B cell (primary cell): ENCODE measurements around the gene CLDN7. TPM values are rescaled to one million over a fixed set of nuclear protein-coding genes. Genes with fewer than 3 reads are reported as not detected.

Experiments used
- ATAC-seq: fragments of 200-7000 bp; cut with Tn5 transposase; one replicate; pipeline ENCODE4 v1.10.0; 2021; ENCODE audit warnings: low read depth, mild to moderate bottlenecking, moderate number of reproducible peaks, moderate library complexity
- CTCF ChIA-PET: fragments of 350-600 bp; sonication (Branson Sonifier 250); formaldehyde crosslinking; loops from one replicate; lab custom pipeline; 2021; ENCODE audit warnings: antibody characterized with exemption, inconsistent platforms; lab: Charles Lee
- POLR2A ChIA-PET: fragments of 350-600 bp; sonication (Branson Sonifier 250); formaldehyde crosslinking; loops from one replicate; lab custom pipeline; 2021; ENCODE audit warnings: antibody characterized with exemption; lab: Charles Lee
- DNase-seq: peaks from one replicate; pipeline ENCODE4 v3.0.0; 2013
- H2AFZ ChIP-seq: 2 replicates; pipeline ENCODE4 v1.6.1; 2012; ENCODE audit warnings: mild to moderate bottlenecking, low read depth, low read length; ENCODE audit not compliant: insufficient read depth, poor library complexity, severe bottlenecking
- H3K27ac ChIP-seq, 2 donors: 1 replicate in 1 of 2; 2 replicates in 1 of 2; pipeline ENCODE4 v1.5.1; 2012 to 2013; ENCODE audit warnings: low read length in 2 of 2, mild to moderate bottlenecking in 2 of 2, moderate library complexity in 1 of 2
- H3K27me3 ChIP-seq, 4 experiments: fragments of 200-600 bp in 1 of 4; sonication (generic) in 1 of 4; replicated peaks in 1 of 4; 1 replicate in 2 of 4; 2 replicates in 2 of 4; pipeline versions ENCODE4 v1.6.1 to v1.7.0; 2013 to 2016; ENCODE audit warnings: low read length in 3 of 4, mild to moderate bottlenecking in 2 of 4, mixed read lengths in 1 of 4, moderate library complexity in 1 of 4; ENCODE audit not compliant: insufficient read depth in 4 of 4, control insufficient read depth in 3 of 4; ENCODE audit errors: control extremely low read depth in 1 of 4
- H3K36me3 ChIP-seq, 2 experiments: replicated peaks in 1 of 2; 1 replicate in 1 of 2; 2 replicates in 1 of 2; pipeline versions ENCODE4 v1.6.1 to v1.7.1; 2013; ENCODE audit warnings: low read length in 1 of 2; ENCODE audit not compliant: insufficient read depth in 2 of 2, control insufficient read depth in 1 of 2; ENCODE audit errors: control extremely low read depth in 1 of 2, extremely low read depth in 1 of 2
- H3K4me1 ChIP-seq, 2 donors: fragments of 200-600 bp in 1 of 2; sonication (generic) in 1 of 2; 1 replicate in 1 of 2; 2 replicates in 1 of 2; pipeline versions ENCODE4 v1.5.1 to v1.6.1; 2013 to 2017; ENCODE audit warnings: low read length in 2 of 2; ENCODE audit not compliant: control insufficient read depth in 2 of 2, insufficient read depth in 2 of 2
- H3K4me2 ChIP-seq: replicated peaks from 2 replicates; pipeline ENCODE3; 2012; ENCODE audit warnings: mild to moderate bottlenecking, low read depth, low read length; ENCODE audit not compliant: poor library complexity, severe bottlenecking
- H3K4me3 ChIP-seq, 5 experiments: fragments of 200-600 bp in 1 of 5; sonication (generic) in 1 of 5; 1 replicate in 3 of 5; 2 replicates in 2 of 5; pipeline versions ENCODE4 v1.5.1 to v1.7.0; 2011 to 2016; ENCODE audit warnings: low read length in 4 of 5, mild to moderate bottlenecking in 4 of 5, low read depth in 2 of 5, control low read depth in 1 of 5, moderate library complexity in 1 of 5; ENCODE audit not compliant: insufficient read depth in 1 of 5; ENCODE audit errors: control extremely low read depth in 1 of 5, extremely low read depth in 1 of 5
- H3K79me2 ChIP-seq: fragments of 200-600 bp; sonication (generic); one replicate; pipeline ENCODE4 v1.6.0; 2016; ENCODE audit warnings: low read length; ENCODE audit not compliant: control insufficient read depth, insufficient read depth
- H3K9ac ChIP-seq: fragments of 200-600 bp; sonication (generic); 2 replicates; pipeline ENCODE4 v1.6.1; 2017; ENCODE audit warnings: mild to moderate bottlenecking, low read length, moderate library complexity
- H3K9me3 ChIP-seq, 3 donors: one replicate each; pipeline versions ENCODE4 v1.6.1 to v1.7.1; 2013; ENCODE audit warnings: low read length in 2 of 3; ENCODE audit not compliant: control insufficient read depth in 2 of 3, insufficient read depth in 1 of 3; ENCODE audit errors: control extremely low read depth in 1 of 3
- H4K20me1 ChIP-seq: 2 replicates; pipeline ENCODE4 v1.6.0; 2012; ENCODE audit warnings: mild to moderate bottlenecking, low read length; ENCODE audit not compliant: insufficient read depth, control insufficient read depth, poor library complexity, severe bottlenecking
- H3K27ac Mint-ChIP-seq: one replicate; pipeline ENCODE4 v1.8.0; 2021; ENCODE audit warnings: mixed read lengths
- H3K27me3 Mint-ChIP-seq: one replicate; pipeline ENCODE4 v1.8.0; 2021; ENCODE audit warnings: mixed read lengths
- H3K4me1 Mint-ChIP-seq: one replicate; pipeline ENCODE4 v1.8.0; 2021; ENCODE audit warnings: mixed read lengths
- H3K4me3 Mint-ChIP-seq: one replicate; pipeline ENCODE4 v1.8.0; 2021; ENCODE audit warnings: mixed read lengths
- H3K9me3 Mint-ChIP-seq: one replicate; pipeline ENCODE4 v1.8.0; 2022; ENCODE audit warnings: mixed read lengths; ENCODE audit not compliant: insufficient read depth
- CTCF ChIP-seq: fragments of 200-600 bp; IDR thresholded peaks from one replicate; pipeline ENCODE4 v1.8.0; 2022; ENCODE audit warnings: antibody characterized with exemption, mild to moderate bottlenecking
- EZH2 ChIP-seq: IDR thresholded peaks from 2 replicates; pipeline ENCODE4 v1.6.1; 2012; ENCODE audit warnings: borderline replicate concordance, low read depth, mild to moderate bottlenecking, moderate library complexity, low read length; ENCODE audit not compliant: insufficient read depth, poor library complexity, severe bottlenecking
- WGBS: methylation state at CpG from one replicate; pipeline ENCODE4 v1.1.5; 2013; ENCODE audit warnings: missing lambda C conversion rate; ENCODE audit not compliant: insufficient coverage; 5-methylcytosine and 5-hydroxymethylcytosine counted together
- intact Hi-C: fragments of 100-400 bp; cut with micrococcal nuclease; formaldehyde crosslinking; loops from one replicate; pipeline ENCODE4 v1.10.0; 2022
- polyA plus RNA-seq: library from polyadenylated mRNA; depleted of rRNA; stranded (reverse); fragments of >200 nt; gene quantifications from 2 replicates; pipeline ENCODE4 v1.2.3, GENCODE V29; 2012
- total RNA-seq, 2 donors: library from RNA; stranded (reverse); fragments of 120-200 nt in 1 of 2; gene quantifications; 1 replicate in 1 of 2; 2 replicates in 1 of 2; pipeline versions ENCODE4 v1.2.3 to v1.2.4, GENCODE V29; 2013 to 2022

Gene CLDN7
- total and polyA plus RNA-seq, 2 donors (not counting 1 experiment from before 2014, with no cell fraction given), result 1.2 to 5.8 TPM

- Histone ChIP-seq H3K4me3 (peak within 1 kb of the TSS; percentile 81 to 96 (median 94)), H2AFZ (peak within 1 kb of the TSS; percentile 89), H4K20me1 (peaks cover 41% of the 10 kb centered on the region), H3K79me2 (peaks cover 40% of the 10 kb centered on the region), H3K9me3 (no peaks in the 10 kb centered on the region), H3K27me3 (no peaks in the 10 kb centered on the region), H3K27ac (peak within 1 kb of the TSS; percentile 98 to 99), H3K9ac (peak within 1 kb of the TSS; percentile 97), H3K4me2 (peak within 1 kb of the TSS; percentile 93), H3K4me1 (peaks cover 17 to 40% of the 10 kb centered on the region in 2 donors), H3K36me3 (peaks cover 0 to 29% of the 10 kb centered on the region in 2 experiments)
- Mint-ChIP-seq H3K27me3 (no peaks in the 10 kb centered on the region), H3K4me1 (peaks cover 39% of the 10 kb centered on the region), H3K9me3 (no peaks in the 10 kb centered on the region), H3K4me3 (peak within 1 kb of the TSS; percentile 95), H3K27ac (peak within 1 kb of the TSS; percentile 99)
- ATAC-seq (peak; percentile 70), DNase-seq (peak; percentile 100)
- intact Hi-C loops, result loop anchor here (1.0 to 5.0 kb wide), 12 partner anchors 8 to 308 kb away; partner anchors contain the start of genes ELP5, GPS2, NEURL4 and PHF23
- ChIA-PET POLR2A (no interaction called here), CTCF (interaction anchor here (0.6 to 3.1 kb wide), 2 partner anchors 11 to 191 kb away, joined by 3 to 20 read pairs; no protein-coding TSS in a partner anchor)
- TF ChIP-seq EZH2 (no peak), CTCF (no peak)
- WGBS, result under 1% methylated on average over 64 of the region's 64 CpGs
These were observed 44.8 kb upstream of the CLDN7 start, which contains the start of gene EIF5A for GRCh38 chr17:7306911-7307685. TSS of gene EIF5A (plus strand) at chr17:7307628. CDS start at chr17:7309636, 2,008 bp downstream.

GRCh38 chr17:7304179-7304578, 41.9 kb upstream of the CLDN7 start:
- Histone ChIP-seq H3K9ac (no peak overlapping the region), H3K4me1 (peaks cover 2 to 14% of the 10 kb centered on the region in 2 donors), H2AFZ (no peak overlapping the region), H3K4me3 (no peak overlapping the region), H4K20me1 (peaks cover 14% of the 10 kb centered on the region), H3K27me3 (no peaks in the 10 kb centered on the region), H3K27ac (no peak overlapping the region), H3K4me2 (no peak overlapping the region), H3K79me2 (peaks cover 13% of the 10 kb centered on the region), H3K9me3 (no peaks in the 10 kb centered on the region), H3K36me3 (peaks cover 0 to under 1% of the 10 kb centered on the region in 2 experiments)
- ChIA-PET CTCF (interaction anchor here (0.7 to 3.1 kb wide), 4 partner anchors 8 to 256 kb away, joined by 3 to 20 read pairs (median 3); no protein-coding TSS in a partner anchor), POLR2A (interaction anchor here (0.6 kb wide), 1 partner anchor 50 kb away, joined by 3 read pairs; no protein-coding TSS in a partner anchor)
- WGBS, result 100% methylated on average over 1 of the region's 7 CpGs
- peak overlapping the region; percentile 14 for H3K4me3 Mint-ChIP-seq
- H3K27ac Mint-ChIP-seq, result no peak overlapping the region
- peaks cover 13% of the 10 kb centered on the region for H3K4me1 Mint-ChIP-seq
- intact Hi-C loops, result no loop called here
- TF ChIP-seq EZH2 (no peak), CTCF (no peak)
- DNase-seq (no peak), ATAC-seq (no peak)
- no peaks in the 10 kb centered on the region for H3K9me3 Mint-ChIP-seq
- peaks cover 6% of the 10 kb centered on the region for H3K27me3 Mint-ChIP-seq
